Adipose tissue (tissue), 3 donors: ENCODE results near the gene SRSF2. TPM values are rescaled to one million over a fixed set of nuclear protein-coding genes. Genes with fewer than 3 reads are reported as not detected.
A peak's percentile ranks its signal among the peaks of the same experiment; 100 is the strongest.
"Not testable (repeated sequence)": the region's sequence is repeated elsewhere in the genome, so short reads cannot be mapped to it uniquely, and the experiment has no call there.

Experiments
- H3K27ac ChIP-seq: one replicate; pipeline ENCODE4 v1.5.1; 2013; ENCODE audit warnings: low read depth, low read length
- WGBS, 3 donors: extraction: QIAGEN DNeasy Blood & Tissue Kit; methylation state at CpG; one replicate each; pipeline ENCODE4 v1.1.7; 2013; 5-methylcytosine and 5-hydroxymethylcytosine counted together
- polyA plus RNA-seq, 3 donors: library from polyadenylated mRNA; stranded (reverse); fragments of 200-250 nt; gene quantifications; one replicate each; pipeline ENCODE4 v1.2.3, GENCODE V29; 2013
- donor health status: healthy with polysubstance abuse.
- donor health status: Bipolar disorder and iron deficiency.
- donor health status: healthy.

Gene SRSF2
- polyA plus RNA-seq, 3 donors: 60.6 to 298 (median 109) TPM

DNA sequence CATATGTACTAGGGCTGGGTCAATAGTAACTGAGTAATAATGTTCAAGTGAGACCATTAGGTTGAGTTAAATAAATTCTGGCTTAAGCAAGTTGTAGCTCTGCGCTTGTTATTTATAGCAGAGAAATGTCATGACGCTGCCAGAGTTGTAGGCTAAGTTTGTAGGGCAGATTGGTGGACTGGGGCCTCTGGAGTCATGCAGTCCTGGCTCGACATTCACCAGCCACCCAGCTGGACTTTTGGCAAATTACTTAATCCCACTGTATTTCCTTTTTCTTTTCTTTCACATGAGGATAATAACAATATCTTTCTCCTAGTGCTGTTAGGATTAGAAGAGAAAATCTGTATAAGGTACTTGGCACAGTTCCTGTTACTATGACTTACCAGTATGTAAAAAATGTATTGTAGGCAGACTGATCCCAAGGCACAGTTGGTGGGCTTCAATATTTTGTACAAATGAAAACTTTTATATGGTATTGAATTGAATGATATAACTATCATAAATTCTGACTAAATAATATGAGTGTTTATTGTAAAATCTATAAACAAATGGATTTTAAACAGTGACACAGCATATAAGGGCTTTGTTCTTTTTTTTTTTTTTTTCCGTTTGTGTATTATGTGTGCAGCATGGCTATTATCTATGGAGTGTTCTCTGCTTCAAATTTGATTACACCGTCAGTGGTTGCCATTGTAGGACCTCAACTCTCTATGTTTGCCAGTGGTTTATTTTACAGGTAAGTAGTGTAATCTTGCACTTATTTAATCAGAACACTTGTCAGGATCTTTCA lies 3.4 kb upstream of the SRSF2 start:
- 70 to 80% (median 78%) methylated on average over 5 of the region's 5 CpGs for WGBS, 3 donors
- no peak overlapping the region for H3K27ac ChIP-seq

DNA sequence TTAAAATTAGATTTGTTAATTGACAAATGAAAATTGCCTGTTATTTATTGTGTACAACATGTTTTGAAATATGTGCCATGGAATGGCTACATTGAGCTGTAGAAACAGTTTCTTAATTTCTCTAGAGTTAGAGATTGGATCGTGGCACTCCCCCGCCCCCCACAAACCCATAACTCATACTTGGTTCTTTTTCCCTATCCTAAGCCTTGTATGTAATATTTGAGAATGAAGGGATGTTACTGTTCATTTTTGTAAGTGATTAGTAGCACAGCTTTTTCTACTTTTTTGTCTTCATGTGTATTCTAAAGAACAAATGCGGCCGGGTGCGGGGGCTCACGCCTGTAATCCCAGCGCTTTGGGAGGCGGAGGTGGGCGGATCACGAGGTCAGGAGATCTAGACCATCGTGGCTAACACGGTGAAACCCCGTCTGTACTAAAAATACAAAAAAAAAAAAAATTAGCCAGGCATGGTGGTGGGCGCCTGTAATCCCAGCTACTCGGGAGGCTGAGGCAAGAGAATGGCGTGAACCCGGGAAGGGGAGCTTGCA lies 2.5 kb upstream of the SRSF2 start:
- WGBS, 3 donors: 91 to 93% (median 93%) methylated on average over 17 of the region's 17 CpGs
- H3K27ac ChIP-seq: not testable (repeated sequence)

DNA sequence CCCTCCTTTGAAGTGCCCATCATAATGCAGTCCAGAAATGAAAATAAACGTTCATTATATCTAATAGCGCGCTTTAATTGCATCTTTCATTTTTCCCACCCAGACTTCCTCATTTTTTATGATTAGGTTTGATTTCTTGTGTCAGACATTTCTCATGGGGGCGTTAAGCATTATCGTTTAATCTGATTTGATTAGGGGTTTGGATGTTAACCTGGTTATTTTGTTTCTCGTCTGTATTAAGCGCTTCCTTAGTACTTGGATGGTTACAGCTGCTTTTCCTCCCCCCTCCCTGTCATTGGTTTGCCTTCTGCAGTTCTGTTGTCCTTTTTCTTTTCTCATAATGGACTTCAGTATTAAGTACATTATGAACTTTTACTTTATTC lies 1.3 kb upstream of the SRSF2 start:
- 0 to 4% (median 1%) methylated on average over 7 of the region's 7 CpGs for WGBS, 3 donors
- no peak overlapping the region for H3K27ac ChIP-seq

DNA sequence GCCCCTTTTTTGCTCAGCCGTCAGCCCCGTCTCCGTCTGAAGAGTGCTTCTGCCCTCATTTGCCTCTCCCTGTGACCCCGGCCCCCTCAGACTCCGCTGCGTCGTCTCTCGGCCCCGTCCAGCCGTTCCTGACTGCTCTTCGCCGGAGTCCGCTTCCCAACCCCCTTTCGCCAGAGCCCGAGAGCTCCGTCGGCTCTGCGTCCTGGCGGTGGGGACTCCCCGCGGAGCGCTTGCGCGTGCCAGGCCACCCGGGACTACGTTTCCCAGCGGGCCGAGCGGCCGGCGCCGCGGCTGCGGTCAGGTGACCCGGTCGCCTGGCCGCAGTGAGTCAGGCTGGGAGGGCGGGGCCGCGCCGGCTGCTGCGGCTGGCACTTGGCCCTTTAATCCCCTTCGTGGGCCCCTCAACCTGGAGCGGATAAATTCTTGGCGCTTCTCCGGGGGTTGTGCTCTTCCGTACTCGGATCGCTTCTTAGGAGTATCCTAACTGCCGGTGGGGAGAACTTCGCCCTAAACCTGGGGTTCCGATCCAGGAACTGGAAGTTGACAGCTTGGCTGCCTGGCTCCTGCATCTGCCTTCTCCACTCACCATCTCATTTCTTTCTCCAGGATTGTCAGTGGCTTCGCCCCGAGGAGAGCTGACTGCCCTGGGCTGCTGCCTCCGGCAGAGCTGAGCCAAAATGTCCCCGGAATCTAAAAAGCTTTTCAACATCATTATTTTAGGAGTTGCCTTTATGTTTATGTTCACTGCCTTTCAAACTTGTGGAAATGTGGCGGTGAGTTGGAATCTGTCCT lies 741 bp upstream of the SRSF2 start, which contains the start of gene MFSD11:
Gene MFSD11, plus strand, starts transcription at position 444 of the 792 bp plus-strand sequence. Its CDS starts 234 bp downstream, at position 678.
- WGBS, 3 donors: 0% methylated on average over 55 to 57 of the region's 57 CpGs
- H3K27ac ChIP-seq: peak within 1 kb of the TSS; percentile 96

DNA sequence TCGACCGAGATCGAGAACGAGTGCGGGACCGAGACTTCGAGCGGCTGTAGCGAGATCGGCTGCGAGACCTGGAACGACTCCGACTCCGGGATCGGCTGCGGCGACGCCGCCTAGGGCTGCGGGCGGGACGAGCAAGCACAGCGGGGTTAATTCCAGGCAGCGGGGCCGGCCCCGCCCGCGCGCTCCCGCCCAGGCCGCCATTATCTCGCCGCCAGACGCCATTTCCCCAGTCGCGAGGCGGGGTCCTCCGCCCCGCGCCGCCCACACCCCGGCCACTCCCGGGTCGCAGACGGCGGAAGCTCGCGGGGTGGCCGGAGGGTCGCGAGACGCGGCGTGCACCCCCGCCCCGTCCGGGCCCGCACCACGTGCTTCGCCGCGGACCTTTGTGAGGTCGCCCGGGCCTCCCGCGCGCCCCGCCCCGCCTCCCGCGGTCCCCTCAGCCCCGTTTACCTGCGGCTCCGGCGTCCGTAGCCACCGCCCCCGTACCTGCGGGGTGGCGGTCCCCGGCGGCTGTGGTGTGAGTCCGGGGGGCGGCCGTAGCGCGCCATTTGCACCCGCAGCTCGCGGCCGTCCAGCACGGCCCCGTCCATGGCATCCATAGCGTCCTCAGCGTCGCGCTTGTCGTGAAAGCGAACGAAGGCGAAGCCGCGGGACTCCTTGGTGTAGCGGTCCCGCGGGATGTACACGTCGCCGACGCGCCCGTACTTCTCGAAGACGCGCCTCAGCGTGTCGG lies 616 bp downstream of the SRSF2 start:
- WGBS, 3 donors: 0% methylated on average over 84 to 117 of the region's 117 CpGs
- H3K27ac ChIP-seq: peak overlapping the region; percentile 96

DNA sequence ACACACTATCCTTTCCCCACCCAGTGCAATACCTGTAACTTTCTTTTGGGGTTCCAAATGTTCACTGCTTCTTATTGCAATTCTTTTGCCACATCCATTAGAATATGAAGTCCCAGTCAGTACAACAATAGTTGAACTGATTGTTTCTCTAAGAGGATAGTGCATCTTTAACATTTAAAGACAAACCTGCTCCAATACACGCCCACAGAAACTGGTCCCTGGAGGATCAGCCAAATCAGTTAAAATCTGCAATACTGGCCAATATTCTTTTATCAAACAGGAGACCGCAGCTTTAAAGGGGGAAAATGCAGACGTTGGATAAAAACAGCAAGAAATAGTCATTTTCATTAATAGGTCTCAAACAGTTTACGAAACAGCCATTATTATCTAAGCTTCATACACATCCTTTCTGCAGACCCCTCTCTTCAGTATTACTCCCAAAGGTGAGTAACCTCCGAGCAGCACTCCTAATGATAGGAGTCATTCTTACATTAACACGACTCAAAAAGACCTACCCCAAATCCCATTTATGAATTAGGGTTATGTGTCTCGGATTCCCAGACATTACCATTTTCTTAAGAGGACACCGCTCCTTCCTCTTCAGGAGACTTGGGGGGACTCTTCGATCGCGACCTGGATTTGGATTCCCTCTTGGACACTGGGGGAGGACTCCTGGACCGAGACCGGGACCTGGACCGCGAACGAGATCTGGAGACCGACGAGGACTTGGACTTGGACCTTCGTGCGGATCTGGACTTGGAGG lies 1.4 kb downstream of the SRSF2 start:
- H3K27ac ChIP-seq: peak overlapping the region; percentile 96

DNA sequence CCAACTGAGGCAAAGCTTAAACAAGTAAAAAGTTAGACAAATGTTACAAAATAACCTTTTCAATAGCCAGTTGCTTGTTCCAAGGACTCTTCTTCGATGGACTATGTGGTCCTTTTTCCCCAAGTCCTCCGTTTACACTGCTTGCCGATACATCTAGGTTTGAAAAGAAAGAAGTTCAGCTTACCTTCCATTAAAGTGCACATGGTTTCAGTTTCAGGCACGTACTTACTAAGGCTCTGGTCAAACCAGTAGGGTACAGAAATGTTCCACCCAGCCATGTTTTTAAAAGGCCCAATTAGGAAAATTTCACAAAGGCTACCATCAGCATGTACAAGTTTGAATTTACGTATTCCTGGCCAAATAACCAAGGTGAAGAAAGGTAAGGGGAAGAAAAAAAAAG lies 2.1 kb downstream of the SRSF2 start:
- no peak overlapping the region for H3K27ac ChIP-seq

More for the DNA sequence above, 1.4 kb downstream of the SRSF2 start:
- WGBS, 3 donors: 1 to 2% (median 2%) methylated on average over 20 of the region's 20 CpGs

DNA sequence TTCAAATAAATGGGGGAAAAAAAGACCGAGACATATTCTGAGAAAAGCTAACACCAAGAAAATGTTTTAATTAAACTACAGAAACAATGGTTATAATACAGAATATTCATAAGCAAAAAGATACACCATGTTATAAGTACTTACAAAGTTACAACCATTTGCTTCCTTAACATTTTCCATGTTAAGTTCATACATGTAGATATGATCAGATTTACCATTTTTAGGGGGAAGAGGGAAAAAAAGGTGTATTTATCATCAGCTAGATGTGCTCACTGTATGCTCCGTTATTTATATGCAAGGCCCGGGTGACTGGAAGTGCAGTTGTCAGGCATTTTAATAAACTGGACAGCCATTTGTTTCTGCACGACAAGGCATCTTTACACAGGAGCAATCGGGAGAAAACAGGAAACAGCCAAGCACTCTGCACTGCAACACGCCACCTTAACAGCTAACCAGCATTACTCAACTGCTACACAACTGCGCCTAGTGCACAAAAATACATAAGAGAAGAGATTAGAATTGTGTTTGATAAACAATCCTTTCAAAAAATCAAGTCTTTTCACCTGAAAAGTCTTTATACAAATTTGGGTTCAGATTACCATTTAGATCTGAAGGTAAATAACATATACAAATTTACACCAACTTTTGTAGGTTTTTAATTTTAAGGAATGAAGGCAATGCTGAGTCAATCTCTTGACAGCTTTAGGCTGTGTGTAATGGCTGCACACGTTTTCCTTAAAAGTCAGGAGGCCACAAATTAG lies 2.9 kb downstream of the SRSF2 start:
- H3K27ac ChIP-seq: no peak overlapping the region
- 15 to 25% (median 25%) methylated on average over 8 of the region's 8 CpGs for WGBS, 3 donors

More for the DNA sequence above, 2.1 kb downstream of the SRSF2 start:
- 10 to 17% (median 14%) methylated on average over 5 of the region's 5 CpGs for WGBS, 3 donors

DNA sequence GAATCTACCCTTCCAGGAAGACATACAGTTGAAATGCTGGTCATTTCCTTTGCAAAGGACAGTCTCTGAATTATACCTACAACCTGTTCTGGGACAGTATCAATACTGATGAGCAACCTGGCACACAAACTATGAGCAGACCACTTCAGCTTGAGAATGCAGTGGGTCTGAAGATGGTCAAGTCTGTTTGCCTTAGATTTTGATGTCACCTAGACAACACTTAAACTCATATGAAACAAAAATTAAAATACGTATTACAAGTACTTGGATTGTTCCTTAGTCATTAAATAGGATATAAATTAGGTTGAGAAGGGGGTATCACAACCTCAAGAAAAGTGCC lies 3.5 kb downstream of the SRSF2 start:
- 76 to 86% (median 80%) methylated on average over 1 of the region's 1 CpG for WGBS, 3 donors
- H3K27ac ChIP-seq: no peak overlapping the region

DNA sequence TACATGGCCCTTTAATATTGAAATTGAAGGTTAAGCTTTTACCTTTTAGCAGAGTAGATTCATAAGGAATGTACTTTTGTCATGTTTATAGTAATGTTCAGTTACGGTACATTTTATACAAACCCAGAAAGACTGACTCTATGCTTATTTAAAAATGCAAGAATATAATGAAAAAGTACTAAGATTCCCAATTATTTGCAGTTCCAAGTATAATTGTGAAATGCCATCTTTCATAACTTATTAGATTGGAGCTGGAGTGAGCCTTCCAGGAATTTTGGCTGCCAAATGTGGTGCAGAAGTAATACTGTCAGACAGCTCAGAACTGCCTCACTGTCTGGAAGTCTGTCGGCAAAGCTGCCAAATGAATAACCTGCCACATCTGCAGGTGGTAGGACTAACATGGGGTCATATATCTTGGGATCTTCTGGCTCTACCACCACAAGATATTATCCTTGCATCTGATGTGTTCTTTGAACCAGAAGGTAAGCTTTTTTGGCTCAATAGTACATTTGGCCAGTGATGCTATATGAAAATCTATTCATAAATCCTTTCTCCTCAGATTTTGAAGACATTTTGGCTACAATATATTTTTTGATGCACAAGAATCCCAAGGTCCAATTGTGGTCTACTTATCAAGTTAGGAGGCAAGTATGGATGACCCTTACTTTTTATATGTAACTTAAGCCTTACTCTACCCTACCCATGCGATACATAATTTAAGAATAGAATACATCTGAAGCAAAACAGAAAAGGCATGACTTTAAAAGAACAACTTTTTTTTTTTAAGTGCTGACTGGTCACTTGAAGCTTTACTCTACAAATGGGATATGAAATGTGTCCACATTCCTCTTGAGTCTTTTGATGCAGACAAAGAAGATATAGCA lies 4.2 kb downstream of the SRSF2 start:
- 67 to 76% (median 72%) methylated on average over 3 of the region's 3 CpGs for WGBS, 3 donors
- no peak overlapping the region for H3K27ac ChIP-seq

DNA sequence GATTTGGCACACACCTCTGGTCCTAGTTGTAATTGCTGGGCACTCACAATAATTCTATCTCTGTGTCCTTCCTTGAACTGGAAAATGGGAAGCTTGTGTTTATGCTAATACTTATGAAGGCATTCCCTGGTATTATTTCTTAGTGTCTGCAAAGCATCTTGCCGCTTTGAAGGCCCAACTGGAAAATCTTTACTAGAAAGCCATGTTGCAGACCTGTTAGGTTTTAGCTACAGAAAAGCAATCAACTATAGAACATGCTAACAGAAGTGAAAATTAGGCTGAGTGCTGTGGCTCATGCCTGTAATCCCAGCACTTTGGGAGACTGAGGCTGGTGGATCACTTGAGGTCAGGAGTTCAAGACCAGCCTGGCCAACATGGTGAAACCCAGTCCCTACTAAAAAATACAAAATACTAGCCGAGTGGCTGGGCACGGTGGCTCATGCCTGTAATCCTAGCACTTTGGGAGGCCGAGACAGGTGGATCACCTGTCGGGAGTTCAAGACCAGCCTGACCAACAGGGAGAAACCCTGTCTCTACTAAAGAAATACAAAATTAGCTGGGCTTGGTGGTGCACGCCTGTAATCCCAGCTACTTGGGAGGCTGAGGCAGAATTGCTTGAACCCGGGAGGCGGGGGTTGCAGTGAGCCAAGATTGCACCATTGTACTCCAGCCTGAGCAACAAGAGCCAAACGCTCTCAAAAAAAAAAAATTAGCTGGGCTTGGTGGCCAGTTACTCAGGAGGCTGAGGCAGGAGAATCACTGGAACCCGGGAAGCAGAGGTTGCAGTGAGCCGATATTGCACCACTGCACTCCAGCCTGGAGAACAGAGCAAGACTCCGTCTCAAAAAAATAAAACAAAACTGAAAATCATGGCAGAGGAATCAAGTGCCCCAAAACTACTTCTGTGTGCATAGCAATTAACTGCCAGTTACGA lies 5.1 kb downstream of the SRSF2 start:
- 85 to 86% (median 85%) methylated on average over 13 of the region's 13 CpGs for WGBS, 3 donors
- H3K27ac ChIP-seq: not testable (repeated sequence)

DNA sequence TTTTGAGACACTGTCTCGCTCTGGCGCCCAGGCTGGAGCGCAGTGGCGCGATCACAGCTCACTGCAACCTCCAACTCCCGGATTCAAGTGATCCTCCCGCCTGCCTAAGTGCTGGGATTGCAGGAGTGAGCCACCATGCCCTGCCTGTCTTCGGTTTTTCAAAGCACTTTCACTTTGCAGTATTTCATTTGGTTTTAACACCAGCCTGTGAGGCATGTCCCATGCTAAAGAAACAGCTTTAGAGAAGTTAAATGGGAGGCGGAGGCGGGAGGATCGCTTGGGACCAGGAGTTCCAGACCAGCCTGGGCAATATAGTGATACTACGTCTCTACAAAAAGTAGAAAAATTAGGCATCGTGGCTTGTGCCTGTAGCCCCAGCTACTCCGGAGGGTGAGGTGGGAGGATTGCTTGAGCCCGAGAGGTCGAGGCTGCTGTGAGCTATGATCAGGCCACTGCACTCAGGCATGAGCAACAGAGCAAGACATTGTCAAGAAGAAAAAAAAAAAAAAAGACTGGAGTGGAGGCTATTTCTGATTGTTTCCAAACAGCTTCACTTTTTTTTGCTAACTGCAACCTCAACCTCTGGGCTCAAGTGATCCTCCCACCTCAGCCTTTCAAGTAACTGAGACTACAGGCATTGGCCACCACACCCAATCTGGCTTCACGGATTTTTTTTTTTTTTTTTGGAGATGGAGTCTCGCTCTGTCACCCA lies 9.2 kb downstream of the SRSF2 start:
- 52 to 59% (median 57%) methylated on average over 18 of the region's 18 CpGs for WGBS, 3 donors
- no peak overlapping the region for H3K27ac ChIP-seq

DNA sequence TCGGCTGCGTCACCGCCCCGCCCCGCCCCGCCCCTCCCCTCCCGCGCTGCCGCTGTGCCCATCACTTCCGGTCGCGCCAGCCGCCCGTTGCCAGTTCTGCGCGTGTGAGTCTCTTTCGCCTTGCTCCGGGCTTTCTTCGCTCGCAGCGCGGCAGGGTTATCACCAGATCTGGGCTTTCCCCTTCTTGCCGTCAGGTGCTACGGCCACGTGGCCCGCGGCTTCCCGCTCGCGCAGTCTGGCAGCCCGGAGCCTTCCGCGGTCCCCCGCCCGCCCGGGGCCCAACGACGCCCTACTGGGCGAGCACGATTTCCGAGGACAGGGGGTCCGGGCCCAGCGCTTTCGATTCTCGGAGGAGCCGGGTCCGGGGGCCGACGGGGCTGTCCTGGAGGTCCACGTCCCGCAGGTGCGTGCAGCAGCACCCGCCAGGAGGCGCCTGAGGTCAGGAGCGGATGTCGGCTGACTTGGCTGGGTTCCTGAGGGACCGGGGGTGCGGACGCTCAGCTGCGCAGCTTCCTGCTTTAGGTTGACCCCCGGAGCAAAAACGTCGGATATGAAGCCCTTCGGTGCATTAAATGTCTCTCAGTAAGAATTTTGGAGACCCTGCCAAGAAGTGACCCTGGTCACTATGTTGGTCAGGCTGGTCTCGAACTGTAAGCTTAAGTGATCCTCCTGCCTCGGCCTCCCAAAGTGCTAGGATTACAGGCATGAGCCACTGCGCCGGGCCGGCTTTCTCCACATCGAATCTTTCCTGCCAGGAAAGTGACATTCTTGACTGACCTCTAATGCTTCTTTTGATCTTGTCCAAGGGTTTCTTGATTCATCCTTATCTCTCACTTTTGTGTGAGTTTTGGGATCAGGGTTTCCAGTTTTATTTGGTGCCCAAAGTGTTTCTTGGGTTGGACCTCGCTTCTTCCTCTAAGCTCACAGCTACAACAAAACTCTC lies 10.1 kb downstream of the SRSF2 start, which contains the start of gene METTL23:
Gene METTL23, plus strand, starts transcription at position 64 of the 943 bp plus-strand sequence. CDS start 2,872 bp downstream, outside the sequence.
- WGBS, 3 donors: 1 to 2% (median 1%) methylated on average over 59 to 71 of the region's 71 CpGs
- peak within 1 kb of the TSS; percentile 98 for H3K27ac ChIP-seq
